T-helper 1 cell (primary cell): ENCODE results near the gene FZD10.

ENCODE experiments used
- DNase-seq, 5 donors: peaks; one replicate each; pipeline ENCODE4 v3.0.0-alpha.2; 2012 to 2020

The FZD10 gene

DNA sequence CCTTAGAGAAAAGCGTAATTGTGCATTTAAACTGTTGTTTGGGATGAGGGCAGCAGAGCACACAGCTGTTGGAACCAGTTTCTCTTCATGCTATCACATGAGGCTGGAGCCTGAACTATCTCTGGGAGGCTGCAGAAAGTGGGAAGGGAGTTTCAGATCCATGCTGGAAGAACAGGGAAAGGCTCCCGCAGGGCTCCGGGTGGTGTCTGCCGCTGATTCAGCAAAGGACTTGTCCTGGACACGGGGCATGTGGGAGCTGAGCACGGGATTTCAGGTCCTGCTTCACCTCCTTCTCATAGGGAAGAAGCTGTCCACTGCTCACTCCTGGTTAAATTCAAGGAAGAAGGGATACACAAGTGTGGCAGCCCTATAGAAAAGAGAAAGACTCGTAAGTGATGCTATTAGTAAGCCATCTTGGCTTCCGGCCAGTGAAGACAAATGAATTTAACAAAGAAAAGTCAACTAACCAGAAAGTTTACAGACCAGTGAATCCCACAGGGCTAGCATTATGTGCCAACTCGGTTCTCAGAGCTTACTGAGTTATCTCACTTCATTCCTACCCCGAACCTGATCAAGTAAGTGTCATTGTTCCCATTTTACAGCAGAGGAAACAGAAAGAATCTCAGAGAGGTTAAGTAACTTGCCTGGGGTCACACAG, 6.7 kb upstream of the FZD10 start:
- DNase-seq, result no peak

DNA sequence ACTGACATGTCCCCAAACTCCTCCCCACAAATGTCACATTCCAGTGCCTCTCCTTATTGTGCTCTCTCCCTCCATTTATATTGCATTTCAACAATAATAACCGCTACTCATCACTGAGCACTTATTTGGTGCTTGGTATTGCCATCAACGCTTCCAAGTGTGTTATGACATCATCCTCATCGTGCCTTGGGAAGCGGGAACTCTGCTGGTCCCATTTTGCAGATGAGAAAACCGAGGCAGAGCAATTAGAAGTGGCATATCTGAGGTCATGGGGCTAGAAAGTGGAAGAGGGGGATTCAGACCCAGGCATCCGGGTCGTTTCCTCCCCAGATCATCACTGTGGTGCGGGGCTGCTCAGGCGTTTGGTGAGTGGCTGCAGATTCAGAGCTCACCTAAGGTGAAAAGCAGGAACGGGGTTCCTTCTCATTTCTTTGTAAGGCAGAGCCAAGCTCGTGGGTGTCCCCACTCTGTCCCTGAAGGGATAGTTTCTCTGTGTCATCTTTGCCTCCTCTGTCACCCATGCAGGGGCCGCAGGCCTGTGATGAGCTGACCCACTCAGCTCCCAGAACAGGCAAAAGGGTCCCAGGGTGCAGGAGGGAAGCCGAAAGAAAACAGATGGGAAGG, 5.5 kb upstream of the FZD10 start:
- no peak for DNase-seq

DNA sequence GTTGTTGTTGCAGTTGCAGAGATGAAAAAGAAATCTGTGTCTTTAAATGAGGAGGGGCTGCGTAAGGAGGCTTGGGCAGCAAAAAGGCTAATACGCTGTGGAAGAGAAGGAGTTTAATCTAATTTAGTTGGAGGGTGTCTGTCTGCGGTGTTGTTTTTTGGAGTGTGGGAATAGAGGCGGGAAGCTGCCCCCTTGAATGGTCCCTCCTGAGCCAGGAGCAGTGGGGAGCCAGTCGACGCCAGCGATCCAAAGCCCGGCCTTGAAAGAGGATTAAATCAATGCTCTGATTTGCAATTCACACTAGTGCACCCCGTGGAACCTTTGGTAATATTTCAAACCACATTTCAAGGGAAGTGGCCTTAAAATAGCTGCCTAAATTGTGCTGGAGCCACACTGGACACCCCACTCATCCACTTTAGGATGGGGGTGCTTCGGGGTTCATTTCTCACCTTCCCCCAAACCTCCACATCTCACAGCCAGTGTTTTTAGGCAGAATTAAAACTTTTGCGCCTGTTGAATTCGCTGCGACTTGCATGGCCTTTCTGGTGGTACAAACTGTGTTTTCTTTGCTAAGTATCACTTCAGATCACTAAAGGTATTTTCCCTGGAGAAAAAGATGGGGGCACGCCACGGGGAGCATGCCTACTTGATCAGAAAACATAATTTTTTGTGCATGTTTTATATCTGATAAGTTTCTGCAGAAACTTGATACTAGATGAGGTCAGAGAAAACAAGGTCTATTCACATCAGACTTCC, 4.1 kb upstream of the FZD10 start:
- no peak for DNase-seq

DNA sequence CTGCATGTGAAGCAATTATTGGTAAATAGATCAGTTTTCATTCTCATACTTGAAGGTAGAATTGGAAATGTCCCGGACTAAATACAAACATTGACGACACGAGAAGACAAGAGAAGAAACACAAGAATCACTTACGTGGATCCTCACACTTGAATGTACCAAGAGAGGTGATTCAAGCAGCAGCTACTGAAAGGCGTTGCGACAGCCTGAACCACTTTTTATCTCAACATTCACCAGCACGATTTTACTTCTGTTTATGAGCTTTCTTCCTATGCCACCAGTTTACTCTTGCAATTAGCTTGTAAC, 3.6 kb upstream of the FZD10 start:
- DNase-seq, result no peak

DNA sequence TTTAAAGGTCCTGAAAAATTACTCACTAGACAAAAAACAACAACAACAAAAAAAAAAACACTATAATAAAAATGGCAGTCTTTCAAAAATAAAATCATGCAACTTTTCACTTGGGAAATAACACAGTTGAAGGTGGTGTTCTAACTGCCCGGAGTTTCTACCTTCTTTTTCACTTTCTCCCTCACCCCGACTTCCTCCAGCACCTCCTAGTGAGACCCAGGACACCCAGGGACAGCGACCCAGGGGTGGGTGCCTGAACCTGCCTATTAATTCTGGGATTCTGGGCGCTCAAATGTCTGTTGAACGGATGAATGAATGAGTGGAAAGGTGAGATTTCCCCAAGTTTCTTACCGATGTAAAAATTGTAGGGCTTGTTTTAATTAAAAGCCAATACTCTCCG, 2.0 kb upstream of the FZD10 start:
- no peak for DNase-seq

DNA sequence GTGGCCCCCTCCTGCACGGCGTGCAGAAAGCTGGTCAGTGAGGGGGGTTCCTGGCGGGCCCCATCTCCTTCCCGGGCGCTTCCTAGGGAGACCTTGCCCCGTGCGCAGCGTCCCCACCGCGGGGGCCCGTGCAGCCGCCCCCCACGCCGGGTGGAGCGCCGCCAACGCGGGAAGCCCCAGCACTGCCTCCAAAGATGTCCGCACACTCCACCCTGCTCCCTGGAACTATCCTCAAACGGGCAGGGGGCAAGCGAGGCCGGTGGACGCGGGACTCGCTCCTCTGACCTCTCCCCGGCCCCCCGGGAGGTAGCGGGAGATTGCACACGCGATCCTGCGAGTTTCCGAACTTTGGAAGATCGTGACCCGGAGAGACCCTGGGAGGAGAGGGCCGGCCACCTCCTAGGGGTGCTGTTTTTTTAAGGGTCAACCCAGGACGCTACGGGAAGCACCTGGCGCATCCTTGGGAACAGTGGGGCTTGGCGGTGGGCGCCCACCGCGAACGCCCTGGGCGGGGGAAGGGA, 1.5 kb upstream of the FZD10 start:
- no peak for DNase-seq

DNA sequence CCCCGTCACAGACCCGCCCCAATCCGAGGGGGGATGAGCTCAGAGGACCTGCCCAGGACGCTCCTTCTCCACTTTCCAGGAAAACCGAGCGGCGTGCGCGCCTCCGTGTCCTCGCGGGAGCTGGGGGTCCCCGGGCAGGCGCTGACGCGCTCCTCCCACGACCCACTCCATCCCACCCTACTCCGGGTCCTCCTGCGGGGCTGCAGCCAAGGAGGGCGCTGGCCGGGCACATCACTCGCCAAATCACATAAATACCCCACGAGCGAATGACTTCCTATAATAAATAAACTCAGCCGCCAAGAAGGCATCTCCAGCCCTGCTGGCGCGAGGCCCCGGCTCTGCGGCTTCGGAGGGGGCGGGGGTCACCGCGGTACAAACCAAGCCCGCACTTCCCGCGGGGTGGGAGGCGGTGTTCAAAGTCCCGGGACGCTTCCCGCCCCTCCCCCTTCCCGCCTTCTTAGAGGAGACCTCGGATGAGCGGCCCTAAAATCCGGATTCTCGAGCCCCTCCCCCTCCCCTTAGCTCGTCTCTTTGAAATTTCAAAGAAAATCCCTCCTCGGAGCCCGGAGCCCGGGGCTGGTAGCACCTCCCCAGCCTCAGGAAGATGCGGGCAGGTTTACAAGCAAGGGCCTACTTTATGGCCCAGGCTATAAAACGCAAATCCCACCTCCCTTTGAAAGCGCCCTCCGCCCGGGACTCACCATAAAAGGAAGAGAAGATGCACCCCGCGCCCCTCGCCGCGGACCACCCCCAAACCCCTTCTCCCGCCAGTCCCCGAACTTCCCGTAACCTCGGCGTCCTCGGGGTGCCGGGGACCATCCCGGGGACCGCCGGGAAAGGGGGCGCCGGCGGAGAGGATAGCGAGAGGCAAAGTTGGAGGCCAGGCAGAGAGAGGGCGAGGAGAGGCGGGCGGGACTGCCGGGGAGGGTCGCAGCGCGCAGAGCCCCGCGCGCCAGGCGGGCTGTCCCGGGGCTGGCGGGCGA, 712 bp upstream of the FZD10 start:
- no peak for DNase-seq

DNA sequence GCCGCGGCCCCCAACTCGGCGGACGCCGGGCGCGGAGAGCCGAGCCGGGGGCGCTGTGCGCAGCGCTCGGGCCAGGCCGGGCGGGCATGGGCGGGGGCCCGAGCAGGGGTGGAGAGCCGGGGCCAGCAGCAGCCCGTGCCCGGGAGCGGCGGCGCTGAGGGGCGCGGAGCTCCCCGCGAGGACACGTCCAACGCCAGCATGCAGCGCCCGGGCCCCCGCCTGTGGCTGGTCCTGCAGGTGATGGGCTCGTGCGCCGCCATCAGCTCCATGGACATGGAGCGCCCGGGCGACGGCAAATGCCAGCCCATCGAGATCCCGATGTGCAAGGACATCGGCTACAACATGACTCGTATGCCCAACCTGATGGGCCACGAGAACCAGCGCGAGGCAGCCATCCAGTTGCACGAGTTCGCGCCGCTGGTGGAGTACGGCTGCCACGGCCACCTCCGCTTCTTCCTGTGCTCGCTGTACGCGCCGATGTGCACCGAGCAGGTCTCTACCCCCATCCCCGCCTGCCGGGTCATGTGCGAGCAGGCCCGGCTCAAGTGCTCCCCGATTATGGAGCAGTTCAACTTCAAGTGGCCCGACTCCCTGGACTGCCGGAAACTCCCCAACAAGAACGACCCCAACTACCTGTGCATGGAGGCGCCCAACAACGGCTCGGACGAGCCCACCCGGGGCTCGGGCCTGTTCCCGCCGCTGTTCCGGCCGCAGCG, 639 bp downstream of the FZD10 start:
- no peak for DNase-seq

DNA sequence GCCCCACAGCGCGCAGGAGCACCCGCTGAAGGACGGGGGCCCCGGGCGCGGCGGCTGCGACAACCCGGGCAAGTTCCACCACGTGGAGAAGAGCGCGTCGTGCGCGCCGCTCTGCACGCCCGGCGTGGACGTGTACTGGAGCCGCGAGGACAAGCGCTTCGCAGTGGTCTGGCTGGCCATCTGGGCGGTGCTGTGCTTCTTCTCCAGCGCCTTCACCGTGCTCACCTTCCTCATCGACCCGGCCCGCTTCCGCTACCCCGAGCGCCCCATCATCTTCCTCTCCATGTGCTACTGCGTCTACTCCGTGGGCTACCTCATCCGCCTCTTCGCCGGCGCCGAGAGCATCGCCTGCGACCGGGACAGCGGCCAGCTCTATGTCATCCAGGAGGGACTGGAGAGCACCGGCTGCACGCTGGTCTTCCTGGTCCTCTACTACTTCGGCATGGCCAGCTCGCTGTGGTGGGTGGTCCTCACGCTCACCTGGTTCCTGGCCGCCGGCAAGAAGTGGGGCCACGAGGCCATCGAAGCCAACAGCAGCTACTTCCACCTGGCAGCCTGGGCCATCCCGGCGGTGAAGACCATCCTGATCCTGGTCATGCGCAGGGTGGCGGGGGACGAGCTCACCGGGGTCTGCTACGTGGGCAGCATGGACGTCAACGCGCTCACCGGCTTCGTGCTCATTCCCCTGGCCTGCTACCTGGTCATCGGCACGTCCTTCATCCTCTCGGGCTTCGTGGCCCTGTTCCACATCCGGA, 1.4 kb downstream of the FZD10 start:
- no peak for DNase-seq

DNA sequence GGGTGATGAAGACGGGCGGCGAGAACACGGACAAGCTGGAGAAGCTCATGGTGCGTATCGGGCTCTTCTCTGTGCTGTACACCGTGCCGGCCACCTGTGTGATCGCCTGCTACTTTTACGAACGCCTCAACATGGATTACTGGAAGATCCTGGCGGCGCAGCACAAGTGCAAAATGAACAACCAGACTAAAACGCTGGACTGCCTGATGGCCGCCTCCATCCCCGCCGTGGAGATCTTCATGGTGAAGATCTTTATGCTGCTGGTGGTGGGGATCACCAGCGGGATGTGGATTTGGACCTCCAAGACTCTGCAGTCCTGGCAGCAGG, 1.9 kb downstream of the FZD10 start:
- no peak for DNase-seq

DNA sequence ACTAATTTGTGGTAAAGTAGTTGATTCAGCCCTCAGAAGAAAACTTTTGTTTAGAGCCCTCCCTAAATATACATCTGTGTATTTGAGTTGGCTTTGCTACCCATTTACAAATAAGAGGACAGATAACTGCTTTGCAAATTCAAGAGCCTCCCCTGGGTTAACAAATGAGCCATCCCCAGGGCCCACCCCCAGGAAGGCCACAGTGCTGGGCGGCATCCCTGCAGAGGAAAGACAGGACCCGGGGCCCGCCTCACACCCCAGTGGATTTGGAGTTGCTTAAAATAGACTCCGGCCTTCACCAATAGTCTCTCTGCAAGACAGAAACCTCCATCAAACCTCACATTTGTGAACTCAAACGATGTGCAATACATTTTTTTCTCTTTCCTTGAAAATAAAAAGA, 2.7 kb downstream of the FZD10 start:
- no peak for DNase-seq

DNA sequence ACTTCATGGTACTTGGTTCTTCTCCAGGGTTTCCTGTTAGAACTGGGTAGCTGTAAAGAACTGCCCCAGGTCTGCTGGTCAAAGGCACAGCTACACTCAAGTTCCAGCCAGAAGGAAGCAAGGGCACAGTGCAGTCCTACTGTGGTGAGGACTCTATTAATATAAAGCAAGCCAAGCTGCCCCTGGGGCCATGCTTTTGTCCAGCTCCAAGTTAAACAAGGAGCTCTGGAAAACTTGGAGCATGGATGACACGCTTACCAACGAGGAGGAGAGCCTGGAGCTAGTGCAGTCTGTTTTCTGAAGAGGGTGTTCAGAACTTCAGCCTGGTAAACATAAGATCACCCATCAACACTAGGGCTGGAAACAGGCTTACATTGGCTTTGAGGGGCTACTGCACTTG, 4.0 kb downstream of the FZD10 start:
- DNase-seq, result no peak

DNA sequence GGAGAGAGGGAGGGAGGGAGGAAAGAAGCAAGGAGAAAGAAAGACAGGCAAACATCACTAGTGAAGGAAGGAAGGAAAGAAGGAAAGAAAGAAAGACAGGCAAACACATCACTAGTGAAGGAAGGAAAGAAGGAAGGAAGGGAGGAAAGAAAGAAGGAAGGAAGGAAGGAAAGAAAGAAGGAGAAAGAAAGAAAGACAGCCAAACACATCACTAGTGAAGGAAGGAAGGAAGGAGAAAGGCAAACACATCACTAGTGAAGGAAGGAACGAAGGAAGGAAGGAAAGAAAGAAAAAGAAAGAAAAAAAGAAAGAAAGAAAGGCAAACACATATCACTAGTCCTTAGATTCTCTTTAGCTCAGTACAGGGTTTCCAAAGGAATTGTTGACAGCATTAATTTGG, 5.3 kb downstream of the FZD10 start:
- DNase-seq, result no peak

DNA sequence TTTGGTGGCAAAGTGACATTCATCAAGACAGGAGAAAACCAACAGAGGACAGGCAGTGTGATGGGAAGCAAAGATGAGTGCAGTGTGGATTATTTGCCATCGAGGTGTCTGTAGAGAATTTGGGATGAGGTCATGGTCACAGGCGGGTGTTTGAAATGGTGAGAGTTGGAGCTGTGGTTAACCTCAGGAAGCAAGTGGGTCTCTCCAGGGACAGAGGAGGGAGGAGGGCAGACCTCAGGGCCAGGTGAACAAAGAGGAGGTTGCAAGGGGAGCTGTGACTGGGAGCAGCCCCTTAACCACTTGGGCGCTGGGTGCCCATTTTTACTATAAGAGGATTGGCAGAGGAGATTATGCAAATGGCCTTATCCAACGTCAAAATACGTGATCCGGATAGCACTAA, 7.0 kb downstream of the FZD10 start:
- DNase-seq, result no peak

DNA sequence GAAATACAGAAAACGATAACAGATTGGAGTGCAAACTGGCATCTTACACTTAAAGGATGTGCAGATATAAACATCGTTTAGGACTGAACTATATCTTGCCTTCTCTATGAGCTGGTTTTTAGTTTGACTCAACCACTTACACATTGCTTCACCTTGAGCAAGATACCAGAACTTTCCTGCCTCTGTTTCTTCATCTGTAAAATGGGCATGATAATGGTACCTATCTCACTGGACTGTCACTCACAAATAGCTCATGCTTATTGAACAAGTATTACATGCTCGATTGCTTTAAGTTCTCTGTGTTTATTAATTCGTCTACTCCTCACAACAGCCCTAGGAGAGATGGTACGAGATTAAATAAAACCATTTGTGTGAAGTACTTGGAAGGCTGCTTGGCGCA, 7.7 kb downstream of the FZD10 start:
- no peak for DNase-seq

DNA sequence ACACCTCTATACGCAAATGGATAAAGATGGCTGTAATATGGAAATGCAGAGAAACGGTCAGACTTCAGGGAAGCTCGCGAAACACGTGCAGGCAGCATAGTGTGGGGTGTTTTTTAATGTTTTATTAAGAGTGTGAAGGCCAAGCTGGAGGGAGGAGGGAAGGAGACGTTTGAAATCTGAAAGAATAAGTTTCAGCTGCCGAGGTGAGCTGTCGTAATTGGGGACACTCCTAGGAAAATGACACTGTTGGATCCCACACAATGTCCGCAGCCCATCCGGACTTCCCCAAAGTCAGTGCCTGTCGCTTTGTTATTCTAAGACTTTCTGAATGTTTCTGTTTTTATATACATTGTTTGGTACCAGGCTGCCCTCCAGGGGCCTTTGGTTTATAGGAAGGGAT, 8.3 kb downstream of the FZD10 start:
- no peak for DNase-seq

DNA sequence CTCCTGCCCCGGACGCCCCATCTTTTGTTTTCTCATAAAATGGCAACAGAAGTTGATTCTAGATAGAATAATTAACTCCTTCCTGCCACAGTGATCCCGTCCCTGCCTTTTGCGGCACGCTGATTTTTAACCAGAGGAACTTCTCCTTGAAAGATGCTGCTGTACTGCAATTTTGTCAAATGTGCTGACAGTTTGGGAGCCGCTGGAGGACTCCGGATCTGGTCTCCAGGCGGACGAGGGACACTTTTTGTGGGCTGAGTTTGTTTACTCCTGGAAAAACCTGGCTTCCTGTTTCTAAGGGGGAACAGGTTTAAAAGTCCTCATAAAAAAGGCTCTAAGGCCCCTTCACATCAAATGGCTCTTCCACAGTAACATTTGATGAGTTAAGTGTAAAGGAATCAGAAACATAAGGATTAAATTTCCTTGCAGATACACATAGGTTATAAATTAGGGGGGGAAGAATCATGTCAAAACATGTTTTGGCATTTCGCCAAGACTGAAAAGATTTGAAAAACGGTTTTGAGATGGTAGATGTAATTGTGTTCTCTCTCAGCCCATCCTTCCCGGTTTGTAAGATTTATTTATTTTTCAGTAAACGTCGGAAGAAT, 15.5 kb downstream of the FZD10 start:
- no peak for DNase-seq

DNA sequence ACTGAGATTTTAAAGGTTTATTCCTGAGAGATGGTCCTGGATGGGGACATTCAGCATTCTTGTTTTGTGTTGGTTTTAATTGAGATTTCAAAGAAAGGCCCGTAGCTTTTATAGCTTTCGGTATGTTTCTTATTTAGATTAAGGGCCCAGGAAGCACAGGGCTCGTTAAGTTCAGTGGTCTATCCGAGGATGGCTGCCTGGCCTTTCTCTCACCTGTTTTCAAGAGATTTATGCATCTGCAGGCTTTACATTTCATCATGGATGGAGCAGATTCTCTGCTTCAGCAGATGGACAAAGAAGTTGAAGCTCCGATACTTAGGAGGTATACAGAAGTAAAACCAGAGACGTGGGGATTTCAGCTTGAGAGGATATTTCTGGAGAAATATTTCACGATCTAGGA, 16.0 kb downstream of the FZD10 start:
- DNase-seq, result no peak

DNA sequence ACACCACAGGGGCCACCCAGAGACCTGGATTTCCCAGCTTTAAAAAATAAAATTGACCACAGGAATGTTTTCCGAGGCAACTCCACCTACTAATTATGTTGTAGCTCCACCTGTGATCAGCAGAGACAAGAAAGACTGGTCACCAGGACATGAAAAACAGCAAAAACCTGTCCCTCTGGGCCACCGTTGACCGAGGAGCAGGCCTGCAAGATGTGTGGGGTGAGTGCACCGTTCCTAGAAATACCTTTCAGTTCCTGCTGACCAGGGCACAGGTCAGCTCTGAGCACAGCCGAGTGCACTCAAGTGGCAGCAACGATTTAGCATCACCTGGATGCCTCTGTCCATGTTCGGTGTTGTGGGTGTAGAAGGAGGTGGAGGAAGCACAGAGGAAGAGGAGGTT, 16.9 kb downstream of the FZD10 start:
- no peak for DNase-seq

DNA sequence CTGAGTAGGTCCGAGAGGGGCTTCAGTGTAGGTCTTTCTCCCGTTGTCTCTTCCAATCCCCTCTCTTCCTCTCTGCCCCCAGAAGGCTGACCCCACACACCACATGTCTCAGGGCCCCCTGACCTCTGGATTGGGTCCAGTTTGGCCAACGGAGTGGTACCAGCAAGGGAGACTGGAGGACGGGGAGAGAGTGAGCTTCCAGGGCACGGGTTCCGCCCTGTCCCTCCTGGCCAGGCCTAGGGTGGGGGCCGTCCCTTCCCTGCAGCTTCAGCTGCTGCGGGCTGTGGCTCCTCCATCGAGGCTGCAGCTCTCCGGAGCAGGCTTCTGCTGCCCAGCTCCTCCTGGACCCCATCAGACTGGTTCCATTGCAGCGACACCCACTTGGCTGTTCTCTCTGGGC, 17.4 kb downstream of the FZD10 start:
- DNase-seq, result no peak

DNA sequence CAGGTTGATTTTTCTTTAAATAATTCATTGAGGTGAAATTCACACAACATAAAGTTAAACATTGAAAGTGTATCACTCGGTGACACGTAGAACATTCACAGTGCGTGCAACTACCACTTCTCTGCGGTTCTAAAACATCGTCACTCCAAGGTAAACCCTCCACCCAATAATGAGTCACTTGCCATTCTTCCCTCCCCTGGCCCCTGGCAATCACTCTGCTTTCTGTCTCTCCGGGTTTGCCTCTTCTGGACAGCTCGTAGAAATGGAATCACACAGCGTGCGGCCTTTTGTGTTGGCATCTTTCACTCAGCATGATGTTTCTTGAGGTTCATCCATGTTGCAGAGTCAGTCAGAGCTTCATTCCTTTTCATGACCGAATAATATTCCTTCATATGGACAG, 18.9 kb downstream of the FZD10 start:
- no peak for DNase-seq
